HL-60 (cell line): Measurements from ENCODE around the gene DENND1A.

Experiments used
- GABPA ChIP-seq: IDR thresholded peaks from 2 replicates; pipeline ENCODE4 v1.6.1; 2012; ENCODE audit warnings: low read depth
- POLR2AphosphoS5 ChIP-seq: IDR thresholded peaks from 2 replicates; pipeline ENCODE4 v1.6.1; 2012; ENCODE audit warnings: low read depth
- SPI1 ChIP-seq: IDR thresholded peaks from 2 replicates; pipeline ENCODE4 v1.6.1; 2012; ENCODE audit warnings: low read depth, mild to moderate bottlenecking, borderline replicate concordance
- TF ChIP-seq, protein P1 (sequence below): IDR thresholded peaks from one replicate; pipeline ENCODE4 v1.5.1; 2011; ENCODE audit warnings: low read length, control low read depth, inconsistent platforms; ENCODE audit not compliant: insufficient read depth
- TF ChIP-seq, protein P2 (sequence below): IDR thresholded peaks from 2 replicates; pipeline ENCODE4 v1.6.1; 2012; ENCODE audit warnings: low read depth; ENCODE audit not compliant: insufficient replicate concordance

DNA sequence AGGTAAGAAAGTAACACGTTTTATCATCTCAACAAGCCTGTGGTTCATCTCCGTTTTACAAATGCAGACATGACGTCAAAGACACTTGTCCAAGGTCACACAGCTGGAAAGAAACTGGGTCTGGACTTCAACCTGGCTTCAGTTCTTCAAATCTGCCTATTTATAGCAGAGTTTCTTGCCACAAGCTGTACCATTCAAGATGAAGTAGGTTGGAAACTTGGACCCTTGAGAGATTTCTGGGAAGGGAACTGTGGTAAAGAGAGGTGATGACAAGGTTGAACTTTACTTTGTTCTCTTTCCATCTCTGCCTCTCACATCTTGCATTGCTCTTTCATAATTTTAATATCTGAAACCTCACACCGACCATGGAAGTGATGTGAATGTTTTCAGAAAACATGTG, 29.9 kb upstream of the DENND1A start:
- TF ChIP-seq, protein P1, sequence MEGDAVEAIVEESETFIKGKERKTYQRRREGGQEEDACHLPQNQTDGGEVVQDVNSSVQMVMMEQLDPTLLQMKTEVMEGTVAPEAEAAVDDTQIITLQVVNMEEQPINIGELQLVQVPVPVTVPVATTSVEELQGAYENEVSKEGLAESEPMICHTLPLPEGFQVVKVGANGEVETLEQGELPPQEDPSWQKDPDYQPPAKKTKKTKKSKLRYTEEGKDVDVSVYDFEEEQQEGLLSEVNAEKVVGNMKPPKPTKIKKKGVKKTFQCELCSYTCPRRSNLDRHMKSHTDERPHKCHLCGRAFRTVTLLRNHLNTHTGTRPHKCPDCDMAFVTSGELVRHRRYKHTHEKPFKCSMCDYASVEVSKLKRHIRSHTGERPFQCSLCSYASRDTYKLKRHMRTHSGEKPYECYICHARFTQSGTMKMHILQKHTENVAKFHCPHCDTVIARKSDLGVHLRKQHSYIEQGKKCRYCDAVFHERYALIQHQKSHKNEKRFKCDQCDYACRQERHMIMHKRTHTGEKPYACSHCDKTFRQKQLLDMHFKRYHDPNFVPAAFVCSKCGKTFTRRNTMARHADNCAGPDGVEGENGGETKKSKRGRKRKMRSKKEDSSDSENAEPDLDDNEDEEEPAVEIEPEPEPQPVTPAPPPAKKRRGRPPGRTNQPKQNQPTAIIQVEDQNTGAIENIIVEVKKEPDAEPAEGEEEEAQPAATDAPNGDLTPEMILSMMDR: no peak
- TF ChIP-seq, protein P2, sequence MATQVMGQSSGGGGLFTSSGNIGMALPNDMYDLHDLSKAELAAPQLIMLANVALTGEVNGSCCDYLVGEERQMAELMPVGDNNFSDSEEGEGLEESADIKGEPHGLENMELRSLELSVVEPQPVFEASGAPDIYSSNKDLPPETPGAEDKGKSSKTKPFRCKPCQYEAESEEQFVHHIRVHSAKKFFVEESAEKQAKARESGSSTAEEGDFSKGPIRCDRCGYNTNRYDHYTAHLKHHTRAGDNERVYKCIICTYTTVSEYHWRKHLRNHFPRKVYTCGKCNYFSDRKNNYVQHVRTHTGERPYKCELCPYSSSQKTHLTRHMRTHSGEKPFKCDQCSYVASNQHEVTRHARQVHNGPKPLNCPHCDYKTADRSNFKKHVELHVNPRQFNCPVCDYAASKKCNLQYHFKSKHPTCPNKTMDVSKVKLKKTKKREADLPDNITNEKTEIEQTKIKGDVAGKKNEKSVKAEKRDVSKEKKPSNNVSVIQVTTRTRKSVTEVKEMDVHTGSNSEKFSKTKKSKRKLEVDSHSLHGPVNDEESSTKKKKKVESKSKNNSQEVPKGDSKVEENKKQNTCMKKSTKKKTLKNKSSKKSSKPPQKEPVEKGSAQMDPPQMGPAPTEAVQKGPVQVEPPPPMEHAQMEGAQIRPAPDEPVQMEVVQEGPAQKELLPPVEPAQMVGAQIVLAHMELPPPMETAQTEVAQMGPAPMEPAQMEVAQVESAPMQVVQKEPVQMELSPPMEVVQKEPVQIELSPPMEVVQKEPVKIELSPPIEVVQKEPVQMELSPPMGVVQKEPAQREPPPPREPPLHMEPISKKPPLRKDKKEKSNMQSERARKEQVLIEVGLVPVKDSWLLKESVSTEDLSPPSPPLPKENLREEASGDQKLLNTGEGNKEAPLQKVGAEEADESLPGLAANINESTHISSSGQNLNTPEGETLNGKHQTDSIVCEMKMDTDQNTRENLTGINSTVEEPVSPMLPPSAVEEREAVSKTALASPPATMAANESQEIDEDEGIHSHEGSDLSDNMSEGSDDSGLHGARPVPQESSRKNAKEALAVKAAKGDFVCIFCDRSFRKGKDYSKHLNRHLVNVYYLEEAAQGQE: no peak
- TF ChIP-seq POLR2AphosphoS5 (no peak), SPI1 (no peak), GABPA (no peak)
